Measurements from ENCODE around the gene CNNM1. TPM values are rescaled to one million over a fixed set of nuclear protein-coding genes. Genes with fewer than 3 reads are reported as not detected.

CNNM1 gene
- total RNA-seq, 1 donor from 2014 or later = not detected

GRCh38 chr10:99425204-99425603, 96.0 kb downstream of the CNNM1 start:
- no peaks in the 10 kb centered on the region for H3K27me3 ChIP-seq (ENCODE audit: control insufficient read depth, insufficient read depth, low read length)
- no peak for FAIRE-seq
- H3K36me3 ChIP-seq (ENCODE audit: control insufficient read depth, insufficient read depth, low read length) = peaks cover 15% of the 10 kb centered on the region
- no peak for TF ChIP-seq CTCF (IDR thresholded peaks at IDR 0.05; ENCODE audit: insufficient read depth, low read length, severe bottlenecking)
- no peak overlapping the region for H3K4me3 ChIP-seq (ENCODE audit: low read depth, low read length)
- DNase-seq (ENCODE audit: low read depth) = no peak

GRCh38 chr10:99426689-99427088, 97.5 kb downstream of the CNNM1 start:
- no peak for TF ChIP-seq CTCF (IDR thresholded peaks at IDR 0.05; ENCODE audit: insufficient read depth, low read length, severe bottlenecking)
- DNase-seq (ENCODE audit: low read depth) (no peak), FAIRE-seq (no peak)
- no peak overlapping the region for H3K4me3 ChIP-seq (ENCODE audit: low read depth, low read length)
- H3K27me3 ChIP-seq (ENCODE audit: control insufficient read depth, insufficient read depth, low read length) = no peaks in the 10 kb centered on the region
- H3K36me3 ChIP-seq (ENCODE audit: control insufficient read depth, insufficient read depth, low read length) = peaks cover 6% of the 10 kb centered on the region

DNA sequence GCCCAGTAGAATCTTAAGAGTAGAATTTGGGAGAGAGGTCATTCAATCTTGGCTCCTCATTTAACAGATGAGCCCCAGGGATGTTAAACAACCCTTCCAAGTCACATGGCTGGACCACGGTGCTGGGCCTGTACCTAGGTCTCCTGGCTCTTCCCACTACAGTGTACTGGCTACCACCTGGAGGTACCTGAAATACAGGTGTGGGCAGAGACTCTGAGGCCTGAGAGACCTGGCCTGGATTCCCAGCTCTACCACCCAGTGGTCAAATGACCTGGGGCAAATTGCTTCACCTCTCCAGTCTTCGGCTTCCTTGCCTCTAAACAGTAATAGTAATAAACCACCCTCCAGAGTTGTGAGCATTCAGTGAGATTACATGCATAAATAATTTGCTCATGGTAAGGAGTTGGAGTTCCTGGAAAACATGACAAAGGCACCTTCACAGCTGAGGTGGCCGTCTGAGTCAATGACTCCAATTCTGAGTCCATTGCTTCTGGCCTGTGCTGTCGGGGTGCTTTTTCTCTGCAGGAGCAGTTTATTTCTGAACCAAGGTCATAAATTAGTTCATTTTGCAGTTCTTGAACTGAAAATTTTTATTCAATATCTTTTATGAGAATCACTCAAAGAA, 98.5 kb downstream of the CNNM1 start:
- FAIRE-seq (no peak), DNase-seq (ENCODE audit: low read depth) (no peak)
- no peak for TF ChIP-seq CTCF (IDR thresholded peaks at IDR 0.05; ENCODE audit: insufficient read depth, low read length, severe bottlenecking)
- no peaks in the 10 kb centered on the region for H3K27me3 ChIP-seq (ENCODE audit: control insufficient read depth, insufficient read depth, low read length)
- peaks cover 6% of the 10 kb centered on the region for H3K36me3 ChIP-seq (ENCODE audit: control insufficient read depth, insufficient read depth, low read length)
- H3K4me3 ChIP-seq (ENCODE audit: low read depth, low read length) = no peak overlapping the region

GRCh38 chr10:99429517-99430095, 100.5 kb downstream of the CNNM1 start:
- Histone ChIP-seq H3K36me3 (ENCODE audit: control insufficient read depth, insufficient read depth, low read length) (peaks cover 8% of the 10 kb centered on the region), H3K27me3 (ENCODE audit: control insufficient read depth, insufficient read depth, low read length) (no peaks in the 10 kb centered on the region), H3K4me3 (ENCODE audit: low read depth, low read length) (peak overlapping the region; percentile 98)
- DNase-seq (ENCODE audit: low read depth) (no peak), FAIRE-seq (no peak)
- TF ChIP-seq CTCF (IDR thresholded peaks at IDR 0.05; ENCODE audit: insufficient read depth, low read length, severe bottlenecking) = no peak

DNA sequence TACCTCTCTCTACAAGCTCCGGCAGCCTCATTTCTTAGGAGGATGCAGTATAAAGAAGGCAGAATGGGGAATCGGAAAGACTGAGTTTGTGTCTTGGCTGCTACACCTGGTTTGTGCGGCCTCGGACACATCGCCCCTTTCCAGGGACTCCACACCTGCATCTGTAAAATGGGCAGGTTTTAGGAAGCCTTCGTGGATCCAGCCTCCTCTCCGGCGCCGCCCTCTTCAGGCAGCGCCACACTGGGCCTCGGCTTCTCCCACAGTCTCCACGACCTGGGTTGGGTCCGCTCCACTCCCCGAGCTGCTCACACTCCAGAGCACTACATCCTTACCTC, 100.9 kb downstream of the CNNM1 start:
- no peak for TF ChIP-seq CTCF (IDR thresholded peaks at IDR 0.05; ENCODE audit: insufficient read depth, low read length, severe bottlenecking)
- Histone ChIP-seq H3K27me3 (ENCODE audit: control insufficient read depth, insufficient read depth, low read length) (no peaks in the 10 kb centered on the region), H3K36me3 (ENCODE audit: control insufficient read depth, insufficient read depth, low read length) (peaks cover 7% of the 10 kb centered on the region), H3K4me3 (ENCODE audit: low read depth, low read length) (peak overlapping the region; percentile 98)
- FAIRE-seq (no peak), DNase-seq (ENCODE audit: low read depth) (no peak)

Data from bronchial epithelial cell (primary cell).